Transverse colon (tissue), 4 donors: ENCODE data around the gene ME1.

ENCODE experiments used
- EP300 ChIP-seq: sonication (generic); formaldehyde crosslinking; IDR thresholded peaks from one replicate; pipeline ENCODE4 v1.6.1; 2017; ENCODE audit warnings: antibody characterized with exemption, low read depth
- POLR2A ChIP-seq: fragments of 450-650 bp; IDR thresholded peaks from one replicate; pipeline ENCODE4 v1.6.1; 2016; ENCODE audit warnings: antibody characterized with exemption, mild to moderate bottlenecking, moderate library complexity
- POLR2AphosphoS5 ChIP-seq, 3 donors: sonication (generic); formaldehyde crosslinking; IDR thresholded peaks; one replicate each; pipeline ENCODE4 v1.6.1; 2016; ENCODE audit warnings: antibody characterized with exemption in 3 of 3
- TF ChIP-seq, protein P1 (sequence below), 5 experiments: fragments of 200-600 bp in 3 of 5; fragments of 450-650 bp in 2 of 5; sonication (generic) in 3 of 5; IDR thresholded peaks; 1 replicate in 2 of 5; 2 replicates in 3 of 5; pipeline ENCODE4 v1.5.1; 2016 to 2017; ENCODE audit warnings: antibody characterized with exemption in 5 of 5, inconsistent platforms in 3 of 5, mild to moderate bottlenecking in 2 of 5, moderate library complexity in 1 of 5

DNA sequence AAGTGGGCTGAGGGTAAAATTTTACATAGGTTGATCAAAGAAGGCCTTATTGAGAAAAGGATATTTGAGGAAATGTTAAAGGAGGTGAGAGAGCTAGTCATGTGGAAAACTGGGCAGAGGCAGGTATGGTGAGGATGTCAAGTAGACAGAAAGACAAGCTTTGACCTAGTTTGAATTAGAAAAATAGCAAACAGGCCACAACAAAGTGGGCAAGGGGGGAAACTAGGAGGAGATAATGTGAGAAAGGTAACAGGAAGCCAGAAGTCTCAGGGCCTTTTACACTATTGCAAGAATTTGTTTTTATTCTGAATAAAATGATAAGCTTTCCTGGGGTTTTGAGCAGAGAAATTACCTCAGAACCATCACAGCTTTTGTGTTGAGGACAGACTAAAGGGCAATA, 122.0 kb downstream of the ME1 start:
- TF ChIP-seq, protein P1, sequence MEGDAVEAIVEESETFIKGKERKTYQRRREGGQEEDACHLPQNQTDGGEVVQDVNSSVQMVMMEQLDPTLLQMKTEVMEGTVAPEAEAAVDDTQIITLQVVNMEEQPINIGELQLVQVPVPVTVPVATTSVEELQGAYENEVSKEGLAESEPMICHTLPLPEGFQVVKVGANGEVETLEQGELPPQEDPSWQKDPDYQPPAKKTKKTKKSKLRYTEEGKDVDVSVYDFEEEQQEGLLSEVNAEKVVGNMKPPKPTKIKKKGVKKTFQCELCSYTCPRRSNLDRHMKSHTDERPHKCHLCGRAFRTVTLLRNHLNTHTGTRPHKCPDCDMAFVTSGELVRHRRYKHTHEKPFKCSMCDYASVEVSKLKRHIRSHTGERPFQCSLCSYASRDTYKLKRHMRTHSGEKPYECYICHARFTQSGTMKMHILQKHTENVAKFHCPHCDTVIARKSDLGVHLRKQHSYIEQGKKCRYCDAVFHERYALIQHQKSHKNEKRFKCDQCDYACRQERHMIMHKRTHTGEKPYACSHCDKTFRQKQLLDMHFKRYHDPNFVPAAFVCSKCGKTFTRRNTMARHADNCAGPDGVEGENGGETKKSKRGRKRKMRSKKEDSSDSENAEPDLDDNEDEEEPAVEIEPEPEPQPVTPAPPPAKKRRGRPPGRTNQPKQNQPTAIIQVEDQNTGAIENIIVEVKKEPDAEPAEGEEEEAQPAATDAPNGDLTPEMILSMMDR (IDR thresholded peaks at IDR 0.05) = no peak
- TF ChIP-seq EP300 = no peak
- no peak for TF ChIP-seq POLR2AphosphoS5 (IDR thresholded peaks at IDR 0.05)
- TF ChIP-seq POLR2A = no peak
